HepG2 (cell line): ENCODE results near the gene SYCE1. TPM values are rescaled to one million over a fixed set of nuclear protein-coding genes. Genes with fewer than 3 reads are reported as not detected.

Source experiments
- BORCS8-MEF2B ChIP-seq: sonication (generic); formaldehyde crosslinking; IDR thresholded peaks from 2 replicates; pipeline ENCODE4 v1.8.0; 2022; ENCODE audit warnings: mild to moderate bottlenecking, missing genetic modification reagents
- DMAP1 ChIP-seq: IDR thresholded peaks from 2 replicates; pipeline ENCODE4 v1.6.1; 2016
- HNF1A ChIP-seq, 2 experiments: sonication (generic) in 1 of 2; formaldehyde crosslinking in 1 of 2; IDR thresholded peaks; 2 replicates each; pipeline versions ENCODE4 v1.4.0 to v1.6.1; 2016 to 2020; ENCODE audit warnings: borderline replicate concordance in 1 of 2, low read depth in 1 of 2, mild to moderate bottlenecking in 1 of 2, missing genetic modification reagents in 1 of 2
- SP1 ChIP-seq, 2 experiments: fragments of 450-650 bp in 1 of 2; sonication (generic) in 1 of 2; formaldehyde crosslinking in 1 of 2; IDR thresholded peaks; 2 replicates each; pipeline versions ENCODE4 v1.4.0 to v1.6.1; 2016 to 2020; ENCODE audit warnings: missing genetic modification reagents in 1 of 2
- STAT5B ChIP-seq: sonication (generic); formaldehyde crosslinking; IDR thresholded peaks from 2 replicates; pipeline ENCODE4 v1.4.0; 2020; ENCODE audit warnings: missing genetic modification reagents
- ZHX2 ChIP-seq, 2 experiments: sonication (generic) in 1 of 2; formaldehyde crosslinking in 1 of 2; IDR thresholded peaks; 2 replicates each; pipeline versions ENCODE4 v1.6.1 to v1.9.0; 2014 to 2022; ENCODE audit warnings: antibody characterized with exemption in 1 of 2, borderline replicate concordance in 1 of 2, inconsistent platforms in 1 of 2, low read depth in 1 of 2, missing genetic modification reagents in 1 of 2
- ZNF549 ChIP-seq: sonication (generic); formaldehyde crosslinking; IDR thresholded peaks from 2 replicates; pipeline ENCODE4 v1.5.0; 2020; ENCODE audit warnings: missing genetic modification reagents
- ZNF609 ChIP-seq: sonication (generic); formaldehyde crosslinking; IDR thresholded peaks from 2 replicates; pipeline ENCODE4 v1.4.0; 2020; ENCODE audit warnings: mild to moderate bottlenecking, missing genetic modification reagents, borderline replicate concordance
- polyA plus RNA-seq, 8 experiments: library from polyadenylated mRNA; depleted of rRNA in 3 of 8; stranded (reverse) in 7 of 8; unstranded in 1 of 8; fragments of >200 nt; fragmentation: Illumina TruSeq in 4 of 8; extraction: Trizol in 4 of 8; gene quantifications; 2 replicates each; pipeline versions ENCODE4 v1.2.1 to v1.2.3, GENCODE V29; 2011 to 2016; ENCODE audit warnings: low read depth in 4 of 8, missing spikeins in 1 of 8, mixed read lengths in 1 of 8; ENCODE audit not compliant: insufficient read depth in 1 of 8
- total RNA-seq, 5 experiments: library from RNA; depleted of rRNA; stranded (reverse); fragments of >200 nt; fragmentation: Illumina TruSeq; extraction: Trizol; gene quantifications; 2 replicates each; pipeline ENCODE4 v1.2.3, GENCODE V29; 2016; ENCODE audit warnings: low read depth in 1 of 5

The SYCE1 gene
- total and polyA plus RNA-seq, 2 of the 13 experiments (the other 11 are each of a cell fraction or from before 2014, with no cell fraction given) = not detected

- TF ChIP-seq ZNF609 (peak; percentile 32; the same call in 1 of the 2 replicates), SP1 (IDR thresholded peaks at IDR 0.05) (no peak), SP1 (CRISPR knock-in tag; IDR thresholded peaks at IDR 0.05) (no peak), DMAP1 (CRISPR knock-in tag) (no peak), HNF1A (IDR thresholded peaks at IDR 0.05; ENCODE audit: low read depth) (peak; percentile 23; the same call in 1 of the 2 replicates), HNF1A (CRISPR knock-in tag; IDR thresholded peaks at IDR 0.05; ENCODE audit: borderline replicate concordance) (no peak), STAT5B (CRISPR knock-in tag) (no peak), ZHX2 (IDR thresholded peaks at IDR 0.05; ENCODE audit: low read depth) (no peak), ZHX2 (CRISPR knock-in tag; IDR thresholded peaks at IDR 0.05; ENCODE audit: borderline replicate concordance) (no peak), ZNF549 (CRISPR knock-in tag) (no peak), BORCS8-MEF2B (CRISPR knock-in tag) (no peak)
Observed at GRCh38 chr10:133511907-133512528, 53.4 kb downstream of the SYCE1 start (continued).
